Retinal pigment epithelial cell (primary cell): ENCODE measurements around the gene CCK.
A peak's percentile ranks its signal among the peaks of the same experiment; 100 is the strongest.

Experiments
- DNase-seq: peaks from one replicate; pipeline ENCODE4 v3.0.0-alpha.2; 2010; ENCODE audit warnings: low read depth
- H3K4me3 ChIP-seq: 2 replicates; pipeline ENCODE4 v1.5.1; 2011; ENCODE audit warnings: mild to moderate bottlenecking, low read length, control low read depth, moderate library complexity
- TF ChIP-seq, protein P1 (sequence below): conservative IDR thresholded peaks from 2 replicates; pipeline ENCODE4 v1.5.1; 2011; ENCODE audit warnings: low read depth, low read length, control low read depth, inconsistent platforms

The CCK gene

GRCh38 chr3:42269647-42270046 lies 3.7 kb upstream of the CCK start:
- no peak for DNase-seq
- TF ChIP-seq, protein P1, sequence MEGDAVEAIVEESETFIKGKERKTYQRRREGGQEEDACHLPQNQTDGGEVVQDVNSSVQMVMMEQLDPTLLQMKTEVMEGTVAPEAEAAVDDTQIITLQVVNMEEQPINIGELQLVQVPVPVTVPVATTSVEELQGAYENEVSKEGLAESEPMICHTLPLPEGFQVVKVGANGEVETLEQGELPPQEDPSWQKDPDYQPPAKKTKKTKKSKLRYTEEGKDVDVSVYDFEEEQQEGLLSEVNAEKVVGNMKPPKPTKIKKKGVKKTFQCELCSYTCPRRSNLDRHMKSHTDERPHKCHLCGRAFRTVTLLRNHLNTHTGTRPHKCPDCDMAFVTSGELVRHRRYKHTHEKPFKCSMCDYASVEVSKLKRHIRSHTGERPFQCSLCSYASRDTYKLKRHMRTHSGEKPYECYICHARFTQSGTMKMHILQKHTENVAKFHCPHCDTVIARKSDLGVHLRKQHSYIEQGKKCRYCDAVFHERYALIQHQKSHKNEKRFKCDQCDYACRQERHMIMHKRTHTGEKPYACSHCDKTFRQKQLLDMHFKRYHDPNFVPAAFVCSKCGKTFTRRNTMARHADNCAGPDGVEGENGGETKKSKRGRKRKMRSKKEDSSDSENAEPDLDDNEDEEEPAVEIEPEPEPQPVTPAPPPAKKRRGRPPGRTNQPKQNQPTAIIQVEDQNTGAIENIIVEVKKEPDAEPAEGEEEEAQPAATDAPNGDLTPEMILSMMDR, result no peak
- H3K4me3 ChIP-seq, result no peak overlapping the region

GRCh38 chr3:42267878-42268277 lies 1.9 kb upstream of the CCK start:
- TF ChIP-seq, protein P1, result no peak
- no peak overlapping the region for H3K4me3 ChIP-seq
- no peak for DNase-seq

- DNase-seq, result no peak
- TF ChIP-seq, protein P1, result no peak
- H3K4me3 ChIP-seq, result no peak overlapping the region
Observed at GRCh38 chr3:42265059-42265991, 660 bp downstream of the CCK start.

DNA sequence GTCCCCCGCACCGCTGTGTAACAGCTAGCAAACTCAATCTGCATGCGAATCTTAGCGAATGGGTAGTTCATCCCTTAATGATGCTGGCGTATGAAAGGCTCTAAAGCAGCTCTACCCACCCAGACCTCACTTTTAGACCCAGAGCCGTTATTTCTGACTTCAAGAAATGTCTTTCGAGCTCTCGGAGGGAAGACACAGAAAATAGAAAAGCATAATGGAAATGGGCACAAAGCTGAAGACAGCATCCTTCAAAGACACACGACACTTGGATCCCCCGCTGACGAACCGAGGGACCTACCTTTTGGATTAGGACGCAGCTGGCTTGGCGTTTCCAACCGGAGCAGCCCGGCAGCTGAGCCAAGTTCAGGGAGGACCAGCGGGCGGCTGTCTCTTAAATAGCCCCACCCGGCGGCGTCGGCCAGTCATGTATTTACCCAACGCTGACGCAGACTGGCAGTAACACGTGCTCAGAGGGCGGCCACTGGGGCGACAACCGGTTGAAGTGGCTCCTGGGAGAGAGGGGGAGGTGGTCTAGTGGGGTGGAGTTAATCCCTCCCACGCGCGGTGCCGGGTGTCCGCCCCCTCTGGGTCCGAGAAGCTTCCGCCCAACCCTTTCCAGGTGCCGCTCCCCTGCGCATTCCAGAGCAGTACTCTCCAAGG lies 1.5 kb downstream of the CCK start:
- TF ChIP-seq, protein P1, result no peak
- H3K4me3 ChIP-seq, result no peak overlapping the region
- peak; percentile 14 for DNase-seq

GRCh38 chr3:42263354-42264346 lies 2.3 kb downstream of the CCK start:
- peak overlapping the region; percentile 22 for H3K4me3 ChIP-seq
- TF ChIP-seq, protein P1, result no peak
- DNase-seq, result no peak

- peak; percentile 43 for DNase-seq
- no peak overlapping the region for H3K4me3 ChIP-seq
- TF ChIP-seq, protein P1, result no peak
Observed at GRCh38 chr3:42262525-42262924, 3.5 kb downstream of the CCK start.
